ELR (cell line): ENCODE results near the gene MARCHF4.

Source experiments
- DNase-seq: peaks from one replicate; pipeline ENCODE4 v3.0.0-alpha.2; 2015; ENCODE audit warnings: low read depth

Gene MARCHF4, protein sequence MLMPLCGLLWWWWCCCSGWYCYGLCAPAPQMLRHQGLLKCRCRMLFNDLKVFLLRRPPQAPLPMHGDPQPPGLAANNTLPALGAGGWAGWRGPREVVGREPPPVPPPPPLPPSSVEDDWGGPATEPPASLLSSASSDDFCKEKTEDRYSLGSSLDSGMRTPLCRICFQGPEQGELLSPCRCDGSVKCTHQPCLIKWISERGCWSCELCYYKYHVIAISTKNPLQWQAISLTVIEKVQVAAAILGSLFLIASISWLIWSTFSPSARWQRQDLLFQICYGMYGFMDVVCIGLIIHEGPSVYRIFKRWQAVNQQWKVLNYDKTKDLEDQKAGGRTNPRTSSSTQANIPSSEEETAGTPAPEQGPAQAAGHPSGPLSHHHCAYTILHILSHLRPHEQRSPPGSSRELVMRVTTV

GRCh38 chr2:216371721-216372702 is at the start of gene MARCHF4:
MARCHF4 (minus strand) TSS chr2:216372483; CDS start chr2:216370260, 2,223 bp downstream.
- peak; percentile 94 for DNase-seq

GRCh38 chr2:216420367-216421101 is 48.3 kb upstream of the MARCHF4 start:
- no peak for DNase-seq

DNA sequence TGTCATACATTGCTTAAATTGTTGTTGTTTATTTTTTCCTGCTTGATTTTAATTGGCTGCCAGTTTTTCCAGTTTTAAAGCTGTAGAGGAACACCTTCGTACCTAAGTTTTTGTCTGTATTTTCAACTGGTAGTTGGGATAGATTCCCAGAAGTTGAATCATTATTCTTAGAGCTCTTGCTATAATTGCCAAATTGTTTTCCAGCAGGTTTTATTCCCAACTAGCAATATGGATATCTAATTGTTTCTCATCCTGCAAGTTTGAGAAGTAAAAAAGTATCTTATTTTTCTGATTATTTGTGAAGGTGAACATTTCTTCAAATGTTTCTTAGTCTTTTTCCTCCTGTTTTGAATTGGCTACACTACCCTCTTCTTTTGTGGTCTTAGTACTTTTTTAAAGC is 46.7 kb upstream of the MARCHF4 start:
- DNase-seq = no peak

- DNase-seq = no peak
Measured at GRCh38 chr2:216416571-216417307, 44.5 kb upstream of the MARCHF4 start.

DNA sequence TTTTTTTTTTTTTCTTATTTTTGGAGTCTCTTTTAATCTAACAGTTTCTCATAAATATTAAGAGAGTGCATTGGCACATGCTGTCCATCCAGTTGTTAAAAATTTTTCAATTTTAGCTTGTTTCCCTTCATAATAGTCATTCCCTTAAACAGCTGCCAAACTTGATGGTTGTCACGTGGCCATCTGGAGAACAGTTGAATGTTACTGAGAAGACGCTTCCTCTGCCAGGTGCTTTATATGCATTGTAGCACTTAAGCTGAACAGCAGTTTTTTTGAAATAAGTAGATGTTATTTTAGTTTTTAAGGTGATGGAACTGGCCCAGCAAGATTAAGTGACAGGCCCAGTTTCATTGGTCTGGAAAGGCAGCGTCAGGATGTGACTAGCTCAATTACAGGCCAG is 43.3 kb upstream of the MARCHF4 start:
- no peak for DNase-seq

DNA sequence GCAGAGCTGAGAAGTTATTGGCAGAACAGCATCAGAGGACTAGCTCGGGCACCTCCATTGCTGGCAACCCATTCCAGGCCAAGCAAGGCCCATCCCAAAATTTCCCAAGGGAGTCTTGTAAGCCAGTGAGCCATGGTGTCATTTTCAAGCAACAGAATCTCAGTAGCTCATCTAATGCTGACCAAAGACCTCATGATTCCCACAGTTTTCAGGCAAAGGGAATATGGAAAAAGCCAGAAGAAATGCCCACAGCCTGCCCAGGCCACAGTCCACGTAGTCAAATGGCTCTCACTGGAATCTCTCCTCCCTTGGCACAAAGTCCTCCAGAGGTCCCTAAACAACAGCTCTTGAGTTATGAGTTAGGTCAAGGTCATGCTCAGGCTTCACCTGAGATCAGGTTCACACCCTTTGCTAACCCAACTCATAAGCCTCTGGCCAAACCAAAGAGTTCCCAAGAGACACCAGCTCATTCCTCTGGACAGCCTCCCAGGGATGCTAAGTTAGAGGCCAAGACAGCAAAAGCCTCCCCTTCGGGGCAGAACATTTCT is 42.6 kb upstream of the MARCHF4 start:
- DNase-seq = no peak

GRCh38 chr2:216413882-216414281 is 41.6 kb upstream of the MARCHF4 start:
- no peak for DNase-seq

DNA sequence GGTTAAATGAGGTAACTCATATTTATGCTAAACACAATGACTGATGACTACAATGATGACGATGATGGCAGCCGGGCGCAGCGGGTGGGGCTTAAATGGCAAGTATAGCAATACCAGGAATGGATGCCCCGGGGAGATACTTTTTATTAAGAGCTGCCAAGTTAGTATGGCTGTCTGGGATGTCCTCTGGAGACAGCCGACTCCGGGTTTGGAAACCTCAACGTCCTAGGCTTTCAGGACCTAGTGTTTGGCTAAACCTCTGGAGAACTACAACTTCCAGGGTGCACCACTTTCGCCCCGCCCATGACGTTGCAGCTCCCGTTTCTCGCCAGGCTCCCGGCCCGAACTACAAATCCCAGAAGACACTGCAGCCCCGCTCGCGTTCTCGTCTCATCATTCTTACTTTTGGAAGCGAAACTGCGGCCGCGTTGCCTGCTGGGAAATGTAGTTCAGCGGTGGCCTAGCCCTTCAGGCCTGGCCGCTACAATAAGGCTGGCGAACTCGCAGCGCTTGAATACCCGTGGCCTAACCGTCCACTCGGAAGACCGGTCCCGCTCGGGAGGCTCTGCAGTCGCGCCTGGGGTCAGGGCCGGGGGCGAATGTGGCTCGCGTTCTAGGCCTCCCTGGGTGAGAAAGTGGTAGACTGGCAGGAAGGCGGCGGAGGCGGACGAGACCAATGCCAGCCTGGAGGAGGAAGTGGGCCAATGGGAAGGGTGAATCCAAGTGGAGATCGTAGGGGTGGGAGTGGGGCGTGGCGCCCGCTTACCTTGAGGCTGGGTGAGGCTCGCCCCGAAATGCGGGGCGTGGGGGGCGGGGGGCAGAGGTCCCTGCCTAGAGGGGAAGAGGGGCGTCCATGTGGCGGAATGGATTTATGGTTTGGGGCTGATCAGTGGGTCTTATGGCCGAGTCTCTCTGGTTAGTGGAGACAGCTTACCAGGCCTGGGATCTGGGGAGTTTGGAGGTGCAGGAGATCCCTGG is 40.0 kb upstream of the MARCHF4 start, which contains the start of gene SMARCAL1:
Gene SMARCAL1 (plus strand): TSS at position 463 of the 978 bp plus-strand sequence. CDS start 2,221 bp downstream, outside the sequence.
- DNase-seq = peak; percentile 99

DNA sequence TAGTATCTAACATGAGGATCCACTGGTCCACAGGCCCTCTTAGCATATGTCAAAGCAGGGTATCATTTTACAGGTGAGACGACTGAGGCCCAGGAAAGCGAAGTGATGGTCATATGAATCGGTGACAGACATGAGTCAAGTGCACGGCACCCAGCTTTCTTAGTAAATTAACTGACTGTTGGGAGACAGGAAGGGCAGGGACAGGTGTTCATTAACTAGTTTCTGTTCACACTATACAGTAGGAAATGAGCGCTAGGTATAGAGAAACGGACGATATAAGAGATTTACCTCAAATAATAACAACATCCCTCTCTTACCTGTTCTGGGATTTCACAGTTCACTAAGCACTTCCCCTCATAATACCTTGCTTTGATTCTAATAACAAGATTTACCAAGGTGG is 38.3 kb upstream of the MARCHF4 start:
- no peak for DNase-seq

DNA sequence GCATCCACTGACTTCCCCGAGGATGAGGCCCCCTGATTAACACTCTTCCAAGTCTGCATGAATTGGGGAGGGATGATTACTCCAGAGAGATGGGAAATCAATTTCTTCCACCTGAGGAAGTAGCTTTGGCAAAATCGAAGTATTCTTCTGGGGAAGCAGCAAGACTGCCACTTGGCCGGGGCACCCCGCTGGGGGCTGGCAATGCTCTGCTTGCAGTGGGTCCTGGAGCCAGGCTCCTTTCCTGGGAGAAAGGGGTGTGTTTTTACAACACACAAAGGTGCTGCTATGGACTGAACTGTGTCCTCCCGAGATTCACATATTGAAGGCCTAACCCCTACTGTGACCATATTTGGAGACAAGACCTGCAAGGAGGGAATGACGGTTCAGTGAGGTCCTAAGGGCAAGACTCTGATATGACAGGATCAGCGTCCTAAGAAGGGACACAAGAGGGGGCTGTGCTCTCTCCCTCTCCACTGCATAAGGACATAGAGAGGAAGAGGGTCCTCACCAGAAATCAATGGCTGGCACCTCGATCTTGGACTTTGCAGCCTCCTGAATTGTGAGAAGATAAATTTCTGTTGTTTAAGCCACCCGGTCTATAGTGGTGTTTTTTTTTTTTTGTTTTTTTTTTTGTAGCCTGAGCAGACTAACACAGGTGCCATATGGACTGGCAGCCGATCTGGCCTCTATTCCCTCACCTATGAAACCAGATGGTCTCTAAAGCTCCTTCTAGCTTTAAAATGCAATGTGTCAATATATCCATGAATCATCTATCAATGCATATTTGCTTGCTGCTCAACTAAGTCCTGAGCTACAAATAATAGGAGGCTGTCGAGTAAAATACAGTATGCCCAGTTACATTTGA is 36.4 kb upstream of the MARCHF4 start:
- no peak for DNase-seq

- no peak for DNase-seq
Measured at GRCh38 chr2:216406826-216407225, 34.5 kb upstream of the MARCHF4 start.

- no peak for DNase-seq
Measured at GRCh38 chr2:216405588-216405987, 33.3 kb upstream of the MARCHF4 start.

GRCh38 chr2:216404010-216404618 is 31.8 kb upstream of the MARCHF4 start:
- DNase-seq = peak; percentile 68

GRCh38 chr2:216402751-216403150 is 30.5 kb upstream of the MARCHF4 start:
- DNase-seq = no peak

- no peak for DNase-seq
Measured at GRCh38 chr2:216399621-216400020, 27.3 kb upstream of the MARCHF4 start.

- no peak for DNase-seq
Measured at GRCh38 chr2:216394881-216395280, 22.6 kb upstream of the MARCHF4 start.

DNA sequence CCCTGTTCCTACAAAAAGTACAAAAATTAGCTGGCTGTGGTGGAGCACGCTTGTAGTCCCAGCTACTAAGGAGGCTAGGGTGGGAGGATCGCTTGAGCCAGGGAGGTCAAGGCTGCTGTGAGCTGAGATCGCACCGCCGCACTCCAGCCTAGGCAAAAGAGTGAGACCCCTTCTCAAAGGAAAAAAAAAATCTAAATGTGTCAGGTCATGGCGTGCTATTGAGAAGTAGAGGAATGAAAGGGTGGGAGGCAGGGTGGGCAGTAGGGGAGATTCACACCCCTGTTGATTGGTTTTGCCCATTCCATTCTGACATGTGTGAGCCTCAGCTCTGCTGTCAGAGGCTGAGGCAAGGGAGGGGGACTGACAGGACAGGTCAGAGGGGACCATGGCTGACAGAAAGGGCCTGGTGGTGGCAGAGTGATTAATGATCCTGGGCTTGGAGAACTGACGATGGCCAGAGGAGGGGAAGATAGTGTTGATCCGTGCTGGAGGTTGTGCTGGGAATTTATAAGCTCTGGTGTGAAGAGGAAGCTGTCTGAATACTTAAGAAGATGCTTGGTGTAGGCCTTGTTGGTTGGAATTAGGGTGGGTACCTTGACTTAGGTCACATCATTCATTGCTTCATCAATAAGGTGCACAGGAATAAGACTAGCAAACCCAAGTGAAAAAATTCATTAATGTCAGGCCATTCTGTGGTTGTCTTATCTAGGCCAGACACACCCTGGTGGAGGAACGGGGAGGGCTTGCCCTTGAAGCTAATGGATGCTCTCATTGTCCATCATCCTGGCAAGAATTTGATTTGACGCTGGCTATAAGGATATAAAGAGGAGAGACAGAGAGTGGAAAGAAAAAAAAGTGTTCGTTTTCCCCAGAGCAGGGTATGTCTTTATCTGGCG is 20.9 kb upstream of the MARCHF4 start:
- no peak for DNase-seq
